Astrocyte of the cerebellum (primary cell): ENCODE results near the gene MAP1LC3B2.

Experiments
- DNase-seq: peaks from one replicate; pipeline ENCODE4 v3.0.0-alpha.2; 2011; ENCODE audit warnings: low read depth
- H3K4me3 ChIP-seq: 2 replicates; pipeline ENCODE4 v1.5.1; 2011; ENCODE audit warnings: mild to moderate bottlenecking, low read depth, low read length, moderate library complexity
- CTCF ChIP-seq: IDR thresholded peaks from 2 replicates; pipeline ENCODE4 v1.5.1; 2012; ENCODE audit warnings: low read length, low read depth, moderate library complexity, mild to moderate bottlenecking; ENCODE audit errors: missing control alignments
- in situ Hi-C: cut with HindIII; loops from 2 replicates; pipeline ENCODE4 v1.10.0; 2017; ENCODE audit warnings: low sequenced_read_pairs

The MAP1LC3B2 gene

GRCh38 chr12:116616536-116617248, 57.5 kb downstream of the MAP1LC3B2 start:
- in situ Hi-C loops = loop anchor here (5.0 kb wide), 1 partner anchor 36 kb away; no protein-coding TSS in a partner anchor
- TF ChIP-seq CTCF = no peak
- DNase-seq = no peak
- H3K4me3 ChIP-seq = no peak overlapping the region

- no peak overlapping the region for H3K4me3 ChIP-seq
- no peak for TF ChIP-seq CTCF
- in situ Hi-C loops = loop anchor here (5.0 kb wide), 1 partner anchor 33 kb away; no protein-coding TSS in a partner anchor
- DNase-seq = no peak
Measured at GRCh38 chr12:116619246-116619645, 60.1 kb downstream of the MAP1LC3B2 start.

- in situ Hi-C loops = no loop called here
- no peak overlapping the region for H3K4me3 ChIP-seq
- no peak for DNase-seq
- TF ChIP-seq CTCF = no peak
Measured at GRCh38 chr12:116620124-116620491, 60.9 kb downstream of the MAP1LC3B2 start.

GRCh38 chr12:116620492-116621191, 61.5 kb downstream of the MAP1LC3B2 start:
- in situ Hi-C loops = no loop called here
- TF ChIP-seq CTCF = no peak
- DNase-seq = no peak
- no peak overlapping the region for H3K4me3 ChIP-seq

GRCh38 chr12:116621194-116621593, 62.0 kb downstream of the MAP1LC3B2 start:
- no peak overlapping the region for H3K4me3 ChIP-seq
- no peak for DNase-seq
- in situ Hi-C loops = no loop called here
- no peak for TF ChIP-seq CTCF

GRCh38 chr12:116624516-116624915, 65.3 kb downstream of the MAP1LC3B2 start:
- in situ Hi-C loops = no loop called here
- TF ChIP-seq CTCF = no peak
- no peak for DNase-seq
- no peak overlapping the region for H3K4me3 ChIP-seq
